ENCODE measurements around the gene LRRC14B.

- no peak for TF ChIP-seq CTCF (IDR thresholded peaks at IDR 0.05 in 4 of 5, conservative IDR thresholded peaks at IDR 0.05 in 1 of 5)
- TF ChIP-seq POLR2A (IDR thresholded peaks at IDR 0.05): no peak
Measured at GRCh38 chr5:161803-162110, 29.5 kb upstream of the LRRC14B start.
